ENCODE results near the gene NFE2L2. TPM values are rescaled to one million over a fixed set of nuclear protein-coding genes. Genes with fewer than 3 reads are reported as not detected.
"Not testable (repeated sequence)": the region's sequence is repeated elsewhere in the genome, so short reads cannot be mapped to it uniquely, and the experiment has no call there.

The NFE2L2 gene
- total RNA-seq (100 to 1,000 TPM in 2 of 4 donors, 10 to 100 TPM in 2; 88.1 to 103 (median 98.1) TPM), polyA plus RNA-seq (10 to 100 TPM; 46.7 to 88.3 (median 69.7) TPM)

DNA sequence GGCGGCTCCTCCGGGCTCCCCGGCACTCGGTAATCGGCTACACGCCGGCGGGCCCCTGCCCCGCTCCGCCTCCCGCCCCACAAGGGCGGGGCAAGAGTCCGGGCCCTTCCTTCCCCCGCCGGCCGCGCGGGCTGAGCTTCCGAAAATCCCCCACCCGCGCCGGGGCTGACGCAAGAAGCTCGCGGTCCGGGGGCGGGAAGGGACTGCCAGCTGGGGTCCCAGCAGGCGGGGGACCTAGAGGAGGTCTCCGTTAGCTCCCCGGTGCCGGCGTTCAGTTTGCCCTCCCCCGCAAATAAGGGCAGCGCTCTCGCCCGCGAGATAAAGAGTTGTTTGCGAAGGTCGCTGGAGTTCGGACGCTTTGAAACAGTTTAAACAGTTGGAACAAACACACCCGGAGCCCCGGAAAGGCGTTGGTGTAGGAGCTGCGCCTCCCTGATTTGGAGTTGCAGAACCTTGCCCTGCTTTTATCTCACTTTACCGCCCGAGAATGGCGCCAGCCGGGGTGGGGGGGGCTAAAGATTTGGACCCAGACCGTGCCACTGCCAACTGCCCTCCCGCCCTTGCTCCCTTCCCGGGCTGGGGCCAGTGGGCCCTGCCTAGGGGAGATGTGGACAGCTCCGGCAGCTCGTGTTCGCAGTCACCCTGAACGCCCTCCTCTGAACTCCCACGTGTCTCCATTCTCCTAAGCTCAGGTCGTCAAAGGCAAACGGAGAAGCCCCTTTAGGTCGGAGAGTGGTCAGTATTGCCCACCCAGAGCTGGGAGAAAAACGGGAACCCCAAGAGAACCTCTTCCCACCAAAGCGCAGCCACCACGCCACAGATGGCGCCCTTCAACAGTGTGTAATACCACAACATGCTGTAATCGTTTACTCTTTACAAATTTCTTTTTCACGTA is at the start of gene NFE2L2:
TSS of gene NFE2L2 (minus strand) at position 35 of the 895 bp plus-strand sequence. CDS start 151 bp downstream, outside the sequence.
- peak within 1 kb of the TSS; percentile 90 to 100 (median 100) for H3K27ac ChIP-seq
- 0 to 1% methylated on average over 66 of the region's 66 CpGs for WGBS, 2 donors
- peak; percentile 98 for TF ChIP-seq POLR2A (IDR thresholded peaks at IDR 0.05)
- peak in 2 of 4 donors; percentile 35 to 57 for TF ChIP-seq EP300 (IDR thresholded peaks at IDR 0.05)
- TF ChIP-seq, protein P1, sequence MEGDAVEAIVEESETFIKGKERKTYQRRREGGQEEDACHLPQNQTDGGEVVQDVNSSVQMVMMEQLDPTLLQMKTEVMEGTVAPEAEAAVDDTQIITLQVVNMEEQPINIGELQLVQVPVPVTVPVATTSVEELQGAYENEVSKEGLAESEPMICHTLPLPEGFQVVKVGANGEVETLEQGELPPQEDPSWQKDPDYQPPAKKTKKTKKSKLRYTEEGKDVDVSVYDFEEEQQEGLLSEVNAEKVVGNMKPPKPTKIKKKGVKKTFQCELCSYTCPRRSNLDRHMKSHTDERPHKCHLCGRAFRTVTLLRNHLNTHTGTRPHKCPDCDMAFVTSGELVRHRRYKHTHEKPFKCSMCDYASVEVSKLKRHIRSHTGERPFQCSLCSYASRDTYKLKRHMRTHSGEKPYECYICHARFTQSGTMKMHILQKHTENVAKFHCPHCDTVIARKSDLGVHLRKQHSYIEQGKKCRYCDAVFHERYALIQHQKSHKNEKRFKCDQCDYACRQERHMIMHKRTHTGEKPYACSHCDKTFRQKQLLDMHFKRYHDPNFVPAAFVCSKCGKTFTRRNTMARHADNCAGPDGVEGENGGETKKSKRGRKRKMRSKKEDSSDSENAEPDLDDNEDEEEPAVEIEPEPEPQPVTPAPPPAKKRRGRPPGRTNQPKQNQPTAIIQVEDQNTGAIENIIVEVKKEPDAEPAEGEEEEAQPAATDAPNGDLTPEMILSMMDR (IDR thresholded peaks at IDR 0.05) = peak in 1 of 4 experiments; percentile 24
- TF ChIP-seq POLR2AphosphoS5 (IDR thresholded peaks at IDR 0.05) = peak; percentile 97 to 99 (median 98)
- peaks cover 0 to 36% (median 33%) of the 10 kb centered on the region in 4 donors for H3K4me1 ChIP-seq
- no peaks in the 10 kb centered on the region for H3K27me3 ChIP-seq
- H3K36me3 ChIP-seq = no peaks in the 10 kb centered on the region
- H3K9me3 ChIP-seq = no peaks in the 10 kb centered on the region
- intact Hi-C loops (cut with DNase I) = loop anchor here (1.0 to 5.0 kb wide), 3 partner anchors 30 to 152 kb away; partner anchors contain the start of gene HNRNPA3
- peak; percentile 97 for DNase-seq
- H3K4me3 ChIP-seq = peak within 1 kb of the TSS; percentile 86 to 99 (median 99)

DNA sequence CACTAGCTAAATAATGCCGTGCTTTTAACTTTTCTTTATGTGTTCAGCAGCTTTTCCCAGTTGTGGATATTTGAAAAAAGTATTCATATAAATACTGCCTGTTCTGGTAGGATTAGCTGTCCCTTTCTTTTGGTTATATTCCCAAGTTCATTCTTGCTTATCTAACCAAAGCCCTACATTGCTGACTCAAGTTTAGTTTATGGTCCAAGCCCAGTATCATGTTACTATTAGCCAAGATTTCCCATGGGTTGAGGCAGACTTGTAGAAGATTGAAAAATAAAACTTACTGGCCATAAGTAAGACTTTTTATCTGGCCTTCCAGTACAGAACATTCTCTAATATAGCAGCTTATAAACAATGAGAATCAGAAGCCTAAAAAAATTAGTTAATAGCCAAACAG is 49.7 kb upstream of the NFE2L2 start:
- Histone ChIP-seq H3K36me3 (no peaks in the 10 kb centered on the region), H3K4me1 (no peaks in the 10 kb centered on the region), H3K9me3 (no peaks in the 10 kb centered on the region), H3K27ac (peak overlapping the region in 1 of 4 donors; percentile 48), H3K4me3 (no peak overlapping the region), H3K27me3 (no peaks in the 10 kb centered on the region)
- DNase-seq = no peak
- no peak for TF ChIP-seq POLR2A (IDR thresholded peaks at IDR 0.05)
- no peak for TF ChIP-seq EP300 (IDR thresholded peaks at IDR 0.05)
- TF ChIP-seq POLR2AphosphoS5 (IDR thresholded peaks at IDR 0.05) = no peak
- TF ChIP-seq, protein P1 (IDR thresholded peaks at IDR 0.05) = no peak
- 73 to 84% methylated on average over 1 of the region's 1 CpG for WGBS, 2 donors
- intact Hi-C loops (cut with DNase I) = no loop called here

DNA sequence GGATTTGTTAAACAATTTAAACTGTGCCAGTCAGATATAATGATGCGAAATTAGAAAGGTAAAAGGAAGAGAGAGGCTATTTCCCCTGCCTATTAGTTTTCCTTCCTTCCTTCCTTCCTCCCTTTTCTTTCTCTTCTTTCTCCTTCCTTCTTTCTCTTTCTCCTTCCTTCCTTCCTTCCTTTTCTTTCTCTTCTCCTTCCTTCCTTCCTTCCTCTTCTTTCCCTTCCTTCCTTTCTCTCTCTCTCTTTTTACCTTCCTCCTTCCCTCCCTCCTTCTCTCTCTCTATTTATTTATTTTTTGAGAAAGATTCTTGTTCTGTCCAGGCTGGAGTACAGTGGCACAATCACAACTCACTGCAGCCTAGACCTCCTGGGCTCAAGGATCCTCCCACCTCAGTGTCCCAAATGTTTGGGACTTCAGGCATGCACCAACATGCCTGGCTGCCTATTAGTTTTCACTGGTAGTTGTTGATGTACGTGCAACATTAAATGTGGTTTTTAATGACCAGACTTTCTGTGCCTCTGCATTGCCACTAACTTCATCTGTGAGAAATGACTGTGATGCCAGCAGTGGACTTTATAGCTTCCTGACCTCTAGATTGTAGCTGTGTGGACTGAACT is 48.7 kb upstream of the NFE2L2 start:
- Histone ChIP-seq H3K27ac (no peak overlapping the region), H3K4me1 (no peaks in the 10 kb centered on the region), H3K27me3 (no peaks in the 10 kb centered on the region), H3K4me3 (no peak overlapping the region), H3K36me3 (no peaks in the 10 kb centered on the region), H3K9me3 (no peaks in the 10 kb centered on the region)
- no peak for DNase-seq
- intact Hi-C loops (cut with DNase I) = no loop called here
- WGBS, 2 donors = 83 to 94% methylated on average over 2 of the region's 2 CpGs
- TF ChIP-seq, protein P1 (IDR thresholded peaks at IDR 0.05) = no peak
- no peak for TF ChIP-seq EP300 (IDR thresholded peaks at IDR 0.05)
- no peak for TF ChIP-seq POLR2AphosphoS5 (IDR thresholded peaks at IDR 0.05)
- TF ChIP-seq POLR2A (IDR thresholded peaks at IDR 0.05) = no peak

DNA sequence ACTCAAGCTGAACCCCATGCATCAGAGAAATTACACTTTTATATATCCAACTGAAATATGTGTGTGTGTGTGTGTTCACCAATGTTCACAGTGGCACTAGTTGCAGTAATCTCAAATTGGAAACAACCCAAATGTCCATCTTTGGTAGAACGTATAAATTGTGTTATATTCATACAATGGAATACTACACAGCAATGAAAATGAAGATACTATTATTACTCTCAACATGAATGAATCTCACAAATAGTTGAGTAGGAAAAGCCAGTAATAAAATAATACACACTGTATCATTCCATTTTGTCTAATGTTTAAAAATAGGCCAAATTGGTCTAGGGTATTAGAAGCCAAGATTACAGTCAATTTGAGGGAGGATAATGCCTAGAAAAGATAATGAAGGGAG is 48.0 kb upstream of the NFE2L2 start:
- no peaks in the 10 kb centered on the region for H3K36me3 ChIP-seq
- 96% methylated on average over 1 of the region's 1 CpG for WGBS, 2 donors
- H3K27ac ChIP-seq = no peak overlapping the region
- no peak overlapping the region for H3K4me3 ChIP-seq
- H3K4me1 ChIP-seq = no peaks in the 10 kb centered on the region
- H3K9me3 ChIP-seq = no peaks in the 10 kb centered on the region
- no peaks in the 10 kb centered on the region for H3K27me3 ChIP-seq
- intact Hi-C loops (cut with DNase I) = no loop called here
- DNase-seq = no peak
- TF ChIP-seq POLR2AphosphoS5 (IDR thresholded peaks at IDR 0.05) (no peak), EP300 (IDR thresholded peaks at IDR 0.05) (no peak), POLR2A (IDR thresholded peaks at IDR 0.05) (no peak)

DNA sequence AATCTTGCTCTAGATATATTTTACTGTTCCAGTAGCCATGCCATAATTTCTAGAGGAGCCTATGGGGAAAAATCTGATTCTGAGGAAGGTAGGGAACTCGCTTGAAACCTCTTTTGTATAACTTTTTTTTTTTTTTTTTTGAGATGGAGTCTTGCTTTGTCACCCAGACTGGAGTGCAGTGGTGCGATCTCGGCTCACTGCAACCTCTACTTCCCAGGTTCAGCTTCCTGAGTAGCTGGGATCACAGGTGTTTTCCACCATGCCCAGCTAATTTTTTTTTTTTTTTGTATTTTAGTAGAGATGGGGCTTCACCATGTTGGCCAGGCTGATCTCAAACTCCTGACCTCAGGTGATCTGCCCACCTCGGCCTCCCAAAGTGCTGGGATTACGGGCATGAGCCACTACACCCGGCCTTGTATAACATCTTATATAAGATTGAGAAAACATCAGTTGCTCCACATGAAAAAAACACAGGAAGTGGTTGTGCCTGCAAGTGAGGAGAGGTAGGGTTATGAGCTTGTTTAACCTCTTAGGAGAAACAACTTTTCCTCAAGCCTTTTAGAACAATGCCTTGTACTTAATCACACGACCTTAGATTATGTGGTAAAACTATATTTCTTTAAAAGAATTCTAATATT is 45.3 kb upstream of the NFE2L2 start:
- intact Hi-C loops (cut with DNase I); H3K27ac ChIP-seq; H3K4me1 ChIP-seq; H3K36me3 ChIP-seq; H3K9me3 ChIP-seq; H3K4me3 ChIP-seq; DNase-seq; H3K27me3 ChIP-seq: not testable (repeated sequence)
- 55 to 83% methylated on average over 7 of the region's 7 CpGs for WGBS, 2 donors

Measured in sigmoid colon (tissue), 7 donors.